ENCODE results near the gene SMIM45.

The SMIM45 gene

GRCh38 chr22:41946629-41947423 lies 5.1 kb upstream of the SMIM45 start, which contains the start of gene CENPM:
CENPM (minus strand) TSS chr22:41947152; CDS start chr22:41947076, 76 bp downstream.
- H3K27me3 ChIP-seq (ENCODE audit: control insufficient read depth, insufficient read depth, low read length), result no peaks in the 10 kb centered on the region
- H2AK9ac ChIP-seq (replicated peaks; ENCODE audit: low read depth, low read length, poor library complexity), result peak within 1 kb of the TSS; percentile 95
- POLR2A ChIA-PET (ENCODE audit: unreplicated experiment), result no interaction called here
- no peaks in the 10 kb centered on the region for H3K36me3 ChIP-seq (ENCODE audit: control insufficient read depth, insufficient read depth, low read length)
- H4K91ac ChIP-seq (ENCODE audit: insufficient read depth, low read depth, low read length), result peak within 1 kb of the TSS; percentile 30
- H3K4me2 ChIP-seq (ENCODE audit: low read depth, low read length), result peak within 1 kb of the TSS; percentile 88
- H4K5ac ChIP-seq (ENCODE audit: low read depth, low read length), result peak within 1 kb of the TSS; percentile 94
- no peaks in the 10 kb centered on the region for H3K9me3 ChIP-seq (ENCODE audit: control insufficient read depth, insufficient read depth, low read length)
- peaks cover 8% of the 10 kb centered on the region for H3K4me1 ChIP-seq (ENCODE audit: control insufficient read depth, insufficient read depth, low read length)
- peak within 1 kb of the TSS; percentile 54; the same call in 1 of the 2 replicates for H3K9ac ChIP-seq (ENCODE audit: low read depth, low read length)
- H3K79me1 ChIP-seq (ENCODE audit: low read depth in 1 of 2, low read length in 2 of 2), result peaks cover 5 to 17% of the 10 kb centered on the region in 2 experiments
- CTCF ChIA-PET, result interaction anchor here (0.6 to 2.2 kb wide), 5 partner anchors 10 to 314 kb away, joined by 3 to 8 read pairs (median 3); partner anchors contain the start of gene TNFRSF13C
- H2AK5ac ChIP-seq (ENCODE audit: low read depth, low read length), result peak within 1 kb of the TSS; percentile 12; the same call in 1 of the 2 replicates
- peak within 1 kb of the TSS; percentile 86 for H3K4ac ChIP-seq (ENCODE audit: low read depth, low read length)
- peak within 1 kb of the TSS; percentile 93 for H2AFZ ChIP-seq (replicated peaks; ENCODE audit: low read length, poor library complexity)
- peak within 1 kb of the TSS; percentile 67 to 97 for H4K8ac ChIP-seq (ENCODE audit: low read depth in 2 of 2, low read length in 2 of 2)
- H3K4me3 ChIP-seq (ENCODE audit: insufficient read depth, low read depth, low read length), result peak within 1 kb of the TSS; percentile 82
- peak within 1 kb of the TSS; percentile 75 for H3K18ac ChIP-seq (ENCODE audit: low read depth, low read length)
- H2BK15ac ChIP-seq (ENCODE audit: low read depth, low read length), result peak within 1 kb of the TSS; percentile 37; the same call in 2 of the 3 replicates
- H3K56ac ChIP-seq (ENCODE audit: extremely low read depth, insufficient read depth, low read length), result no peak within 1 kb of the TSS
- H3K9me1 ChIP-seq (ENCODE audit: insufficient read depth, low read length), result no peaks in the 10 kb centered on the region
- intact Hi-C loops (cut with micrococcal nuclease) (no loop called here), dilution Hi-C loops (cut with HindIII; ENCODE audit: low sequenced_read_pairs, unreplicated experiment) (no loop called here), in situ Hi-C loops (cut with MboI; ENCODE audit: low sequenced_read_pairs) (no loop called here)
- TF ChIP-seq MAZ (IDR thresholded peaks at IDR 0.05; ENCODE audit: borderline replicate concordance, low read depth, low read length) (peak; percentile 76; the same call in 1 of the 2 replicates), BHLHE40 (IDR thresholded peaks at IDR 0.05; ENCODE audit: low read depth, low read length) (peak; percentile 96), FOS (IDR thresholded peaks at IDR 0.05; ENCODE audit: low read depth, low read length) (peak; percentile 79; the same call in 1 of the 2 replicates), MXI1 (IDR thresholded peaks at IDR 0.05; ENCODE audit: borderline replicate concordance, low read depth, low read length) (peak; percentile 97), RCOR1 (IDR thresholded peaks at IDR 0.05; ENCODE audit: insufficient replicate concordance, low read length) (no peak), SMC3 (IDR thresholded peaks at IDR 0.05; ENCODE audit: low read depth, low read length) (no peak), RFX5 (IDR thresholded peaks at IDR 0.05; ENCODE audit: low read depth, low read length) (no peak), USF2 (IDR thresholded peaks at IDR 0.05; ENCODE audit: low read depth, low read length) (peak; percentile 97)
- peak within 1 kb of the TSS; percentile 70 for H2BK5ac ChIP-seq (ENCODE audit: low read depth, low read length, poor library complexity, severe bottlenecking)
- DNase-seq (peak; percentile 91), ATAC-seq (ENCODE audit: low read depth) (peak; percentile 98)
- peak within 1 kb of the TSS; percentile 72 for H3K23ac ChIP-seq (ENCODE audit: low read depth, low read length)
- H3K27ac ChIP-seq (ENCODE audit: insufficient read depth, low read length), result peak within 1 kb of the TSS; percentile 42; the same call in 1 of the 2 replicates
- WGBS, 2 experiments (ENCODE audit: extremely low coverage in 2 of 2, insufficient read length in 1 of 2), result 1% methylated on average over 28 of the region's 56 CpGs; no CpG with 5 or more reads in 1 of the 2 experiments
- peak within 1 kb of the TSS; percentile 75; the same call in 1 of the 2 replicates for H2BK120ac ChIP-seq (ENCODE audit: low read depth, low read length)
- no peaks in the 10 kb centered on the region for H4K20me1 ChIP-seq (ENCODE audit: insufficient read depth, low read length)
- peak within 1 kb of the TSS; percentile 79; the same call in 1 of the 2 replicates for H2BK20ac ChIP-seq (ENCODE audit: low read depth, low read length)
- H3K14ac ChIP-seq (replicated peaks; ENCODE audit: low read depth, low read length), result peak within 1 kb of the TSS; percentile 89
- no TSS peak for BruUV-seq (replicated peaks)

Measured in IMR-90 (cell line).